Measurements from ENCODE around the gene PDZD2.
"Not testable (repeated sequence)": the region's sequence is repeated elsewhere in the genome, so short reads cannot be mapped to it uniquely, and the experiment has no call there.

Gene PDZD2

DNA sequence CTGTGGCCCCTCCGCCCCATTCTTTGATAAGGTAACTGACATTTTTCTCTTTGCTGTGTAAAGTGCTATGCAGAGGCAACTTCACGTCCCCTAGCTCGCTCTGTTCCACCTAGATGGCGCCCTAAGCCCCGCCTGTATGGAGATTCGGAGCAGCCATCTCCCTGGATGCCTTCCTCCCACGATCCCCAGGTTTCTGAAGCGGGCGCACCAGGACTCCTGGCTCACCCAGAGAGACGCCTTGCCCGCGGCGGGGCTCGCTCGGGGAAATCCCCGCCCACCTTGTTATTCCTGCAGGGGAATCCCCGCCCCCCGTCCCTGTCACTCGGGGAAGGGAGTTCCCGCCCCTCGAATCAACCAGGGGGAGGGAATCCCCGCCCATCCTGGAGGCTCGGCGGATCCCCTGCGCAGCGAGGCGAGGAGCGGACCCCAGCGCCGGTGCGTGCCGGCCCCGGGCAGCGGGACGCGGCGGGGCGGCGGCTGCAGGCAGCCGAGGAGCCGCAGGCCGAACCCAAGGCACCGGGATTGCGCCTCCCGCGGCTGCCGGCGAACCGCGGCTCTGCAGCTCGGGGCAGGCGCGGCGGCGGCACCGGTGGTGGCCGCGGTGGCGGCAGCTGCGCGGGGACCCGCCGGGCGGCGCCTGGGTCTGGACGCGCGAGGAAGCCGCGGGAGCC is at the start of gene PDZD2:
Gene PDZD2, plus strand, starts transcription at position 384 of the 671 bp plus-strand sequence.
- DNase-seq, result peak; percentile 71

DNA sequence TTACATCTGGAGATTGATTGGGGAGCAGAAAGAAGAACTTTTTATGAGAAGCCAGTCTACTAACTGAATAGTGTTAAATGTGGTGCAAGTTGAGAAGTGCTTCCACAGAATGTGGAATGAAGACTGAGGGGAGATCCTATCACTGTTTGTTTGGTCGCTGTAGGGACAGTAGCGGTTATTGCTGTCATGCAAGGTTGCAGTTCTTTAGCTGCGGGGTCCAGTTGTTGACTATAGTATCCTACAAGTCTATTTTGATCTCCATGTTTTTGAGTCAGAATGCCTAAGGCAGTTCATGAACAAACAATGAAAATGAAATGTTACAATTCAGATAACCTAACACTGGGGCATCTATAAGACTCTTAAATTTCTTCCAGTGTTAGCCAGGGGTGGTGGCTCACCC is 45.3 kb upstream of the PDZD2 start:
- no peak for DNase-seq

DNA sequence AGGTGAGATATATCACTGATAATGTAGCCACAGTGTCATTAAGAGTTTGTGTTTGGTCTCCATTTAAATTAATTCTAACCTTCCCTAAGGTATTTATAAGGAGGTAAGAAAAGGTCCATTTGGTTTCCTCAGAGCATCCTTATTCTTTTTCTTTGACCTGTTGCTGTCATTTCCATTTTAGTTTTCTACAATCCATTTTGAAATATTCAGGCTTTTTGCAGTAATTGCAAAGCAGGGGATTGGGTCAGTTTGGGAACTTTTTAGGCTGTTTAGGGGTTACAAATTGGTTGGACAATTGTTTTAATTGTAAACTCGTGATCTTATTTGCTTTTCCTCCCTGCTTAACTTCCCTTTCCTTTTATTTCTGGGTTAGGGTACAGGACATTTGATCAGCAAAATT is 42.6 kb upstream of the PDZD2 start:
- DNase-seq, result no peak

DNA sequence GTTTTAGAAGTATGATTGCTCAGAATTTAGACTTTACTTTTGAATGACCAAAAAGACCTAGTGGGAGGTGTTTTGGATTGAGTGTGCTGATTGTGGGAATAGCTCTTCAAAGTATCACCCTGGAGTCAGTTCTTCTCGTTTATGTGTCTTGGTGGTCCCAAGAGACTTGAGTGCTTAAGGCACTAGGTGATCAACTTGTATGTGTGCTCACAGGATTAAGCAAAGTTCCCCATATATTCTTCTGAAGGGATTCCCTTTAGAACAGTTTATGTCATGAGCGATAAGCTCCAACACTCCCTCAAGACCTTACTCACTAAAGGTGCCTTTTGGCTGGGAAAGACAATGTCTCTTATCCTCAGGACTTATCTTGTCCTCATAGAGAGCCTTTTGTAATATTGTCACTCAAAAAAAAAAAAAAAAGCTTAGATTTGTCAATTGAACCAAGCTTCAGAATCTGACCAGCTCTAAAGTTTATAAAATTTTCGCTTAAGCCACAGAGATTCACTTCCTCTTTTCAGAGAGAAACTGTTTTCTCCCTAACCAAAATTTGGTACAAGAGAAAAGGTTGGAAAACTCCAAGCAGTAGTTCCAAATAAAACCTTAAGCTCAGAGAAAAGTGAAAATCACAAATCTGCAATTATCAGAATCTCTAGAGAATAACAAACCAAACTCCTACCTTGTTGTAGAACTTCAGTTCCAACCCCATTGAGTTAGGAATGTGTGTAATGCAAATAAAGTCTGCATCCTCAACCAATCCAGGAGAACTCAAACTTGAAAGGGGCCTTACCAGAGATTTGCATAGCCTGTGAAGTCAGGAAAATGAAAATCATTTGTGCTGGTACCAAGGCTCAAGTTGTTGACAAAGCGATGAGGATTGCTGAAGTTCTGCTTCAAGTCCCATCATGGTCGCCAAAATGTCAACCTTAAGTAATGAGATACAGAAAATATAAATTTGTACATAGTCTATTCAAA is 40.0 kb upstream of the PDZD2 start:
- no peak for DNase-seq

DNA sequence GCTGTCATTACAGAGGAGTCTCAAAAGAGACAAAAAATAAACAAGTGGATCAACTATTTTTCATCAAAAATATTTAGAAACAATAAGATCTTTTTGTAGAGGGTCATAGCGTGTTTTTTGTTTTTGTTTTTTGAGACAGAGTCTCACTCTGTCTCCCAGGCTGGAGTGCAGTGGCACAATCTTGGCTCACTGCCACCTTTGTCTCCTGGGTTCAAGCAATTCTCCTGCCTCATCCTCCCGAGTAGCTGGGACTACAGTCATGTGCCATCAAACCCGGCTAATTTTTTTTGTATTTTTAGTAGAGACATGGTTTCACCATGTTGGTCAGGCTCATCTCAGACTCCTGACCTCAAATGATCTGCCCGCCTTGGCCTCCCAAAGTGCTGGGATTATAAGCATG is 36.6 kb upstream of the PDZD2 start:
- not testable (repeated sequence) for DNase-seq

DNA sequence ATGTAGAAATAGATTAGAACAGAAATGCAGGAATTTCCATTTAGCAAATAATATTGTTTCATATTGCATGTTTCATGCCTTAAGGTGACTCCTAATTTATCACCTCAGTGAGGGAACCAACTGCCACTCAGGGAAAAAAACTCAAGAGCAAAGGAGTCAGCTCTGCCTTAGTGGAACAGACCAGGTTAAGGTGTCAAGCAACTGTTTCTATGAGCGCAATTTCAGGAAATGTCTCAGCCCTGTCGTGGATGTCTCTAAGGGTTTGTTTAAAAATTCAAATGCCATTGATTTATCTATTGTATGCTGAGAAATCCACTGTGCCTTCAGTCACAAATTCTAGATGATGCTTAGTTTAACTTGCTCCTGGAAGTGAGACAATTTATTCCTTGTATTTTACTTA is 34.7 kb upstream of the PDZD2 start:
- DNase-seq, result no peak

DNA sequence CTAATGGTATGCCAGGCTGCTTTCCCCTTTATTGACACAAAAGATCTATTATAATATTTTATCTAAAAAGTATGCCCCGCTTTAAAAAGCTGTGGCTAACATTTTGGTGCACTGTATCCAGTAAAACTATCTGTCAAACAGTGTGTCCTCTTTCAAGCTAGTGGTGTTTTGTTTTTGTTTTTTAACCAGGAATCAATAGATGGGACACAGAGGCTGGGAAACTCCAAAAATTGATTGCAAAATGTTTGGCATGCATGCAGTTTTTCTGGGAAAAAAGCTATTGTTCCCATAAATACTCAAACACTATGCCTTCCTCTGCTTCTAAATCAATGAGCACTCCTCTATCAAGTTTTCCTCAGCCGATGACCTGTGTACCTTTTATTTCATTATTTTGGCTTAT is 34.3 kb upstream of the PDZD2 start:
- no peak for DNase-seq

DNA sequence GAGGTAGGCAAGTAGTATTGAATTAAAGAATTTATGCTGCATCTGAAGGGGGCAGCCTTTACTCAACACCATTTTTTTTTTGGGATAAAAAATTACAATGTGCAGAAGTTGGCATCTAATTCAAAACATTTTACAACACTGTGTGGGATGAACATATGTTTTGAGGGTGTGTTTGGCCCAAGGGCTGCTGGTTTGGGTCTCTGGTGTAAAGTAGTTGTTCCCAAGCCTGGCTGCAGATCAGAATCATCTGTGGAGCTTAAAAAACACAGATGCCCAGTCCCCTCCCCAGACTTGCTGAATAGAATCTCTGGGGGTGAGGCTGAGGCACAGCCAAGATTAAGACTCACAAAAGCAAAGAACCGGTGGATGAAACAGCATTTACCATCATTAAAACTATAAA is 33.0 kb upstream of the PDZD2 start:
- DNase-seq, result no peak

DNA sequence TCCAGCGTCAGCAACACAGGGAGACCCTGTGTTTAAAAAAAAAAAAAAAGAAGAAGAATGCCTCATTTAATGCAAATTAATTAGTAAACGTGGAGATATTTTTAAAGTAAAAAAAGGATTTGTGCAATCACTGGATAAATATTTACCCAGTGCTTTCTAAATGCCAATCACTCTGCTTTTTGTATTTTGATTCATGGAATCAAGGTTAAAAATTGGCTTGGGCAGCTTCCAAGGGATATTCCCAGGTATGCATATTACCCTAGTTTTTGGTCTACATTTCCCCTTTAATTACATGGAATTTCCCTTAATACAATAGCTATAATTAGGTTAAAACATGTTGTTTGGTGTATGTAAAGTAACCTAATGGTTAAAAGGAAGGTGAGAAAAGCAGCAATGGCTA is 31.4 kb upstream of the PDZD2 start:
- no peak for DNase-seq

DNA sequence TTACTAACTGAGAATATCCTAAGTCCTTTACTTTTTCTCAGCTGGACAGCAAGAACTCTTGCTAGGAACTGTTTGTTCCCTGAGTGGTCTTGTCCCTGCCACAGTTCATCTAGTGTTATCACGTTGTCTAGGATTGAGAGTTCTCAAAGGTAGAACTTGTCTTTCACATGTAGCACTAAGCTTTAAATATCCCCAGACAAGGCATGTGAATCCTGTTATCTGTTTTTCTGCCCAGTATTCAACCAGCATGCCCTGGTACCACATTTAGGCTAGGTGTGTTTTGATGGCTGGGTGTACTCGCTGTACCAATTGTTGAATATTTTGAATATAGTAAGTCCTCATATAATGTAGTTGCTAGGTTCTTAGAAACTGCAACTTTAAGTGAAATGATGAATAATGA is 27.9 kb upstream of the PDZD2 start:
- DNase-seq, result no peak

DNA sequence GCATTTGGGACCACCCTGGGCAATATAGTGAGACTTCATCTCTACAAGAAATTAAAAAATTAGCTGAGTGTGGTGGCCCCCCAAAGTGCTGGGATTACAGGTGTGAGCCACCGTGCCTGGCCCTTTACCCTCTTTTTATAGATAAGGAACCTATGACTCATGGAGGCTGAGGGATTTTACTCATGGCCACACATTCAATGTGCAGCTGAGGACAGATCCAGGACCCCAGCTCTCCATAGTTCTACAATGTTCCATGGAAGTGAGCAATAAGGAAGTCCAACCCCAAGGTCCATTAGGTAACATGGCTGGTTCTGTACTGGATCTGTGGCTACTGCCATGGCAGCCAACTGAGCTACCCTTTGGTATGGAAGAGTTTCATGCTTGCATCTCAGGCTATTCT is 25.3 kb upstream of the PDZD2 start:
- DNase-seq, result no peak

DNA sequence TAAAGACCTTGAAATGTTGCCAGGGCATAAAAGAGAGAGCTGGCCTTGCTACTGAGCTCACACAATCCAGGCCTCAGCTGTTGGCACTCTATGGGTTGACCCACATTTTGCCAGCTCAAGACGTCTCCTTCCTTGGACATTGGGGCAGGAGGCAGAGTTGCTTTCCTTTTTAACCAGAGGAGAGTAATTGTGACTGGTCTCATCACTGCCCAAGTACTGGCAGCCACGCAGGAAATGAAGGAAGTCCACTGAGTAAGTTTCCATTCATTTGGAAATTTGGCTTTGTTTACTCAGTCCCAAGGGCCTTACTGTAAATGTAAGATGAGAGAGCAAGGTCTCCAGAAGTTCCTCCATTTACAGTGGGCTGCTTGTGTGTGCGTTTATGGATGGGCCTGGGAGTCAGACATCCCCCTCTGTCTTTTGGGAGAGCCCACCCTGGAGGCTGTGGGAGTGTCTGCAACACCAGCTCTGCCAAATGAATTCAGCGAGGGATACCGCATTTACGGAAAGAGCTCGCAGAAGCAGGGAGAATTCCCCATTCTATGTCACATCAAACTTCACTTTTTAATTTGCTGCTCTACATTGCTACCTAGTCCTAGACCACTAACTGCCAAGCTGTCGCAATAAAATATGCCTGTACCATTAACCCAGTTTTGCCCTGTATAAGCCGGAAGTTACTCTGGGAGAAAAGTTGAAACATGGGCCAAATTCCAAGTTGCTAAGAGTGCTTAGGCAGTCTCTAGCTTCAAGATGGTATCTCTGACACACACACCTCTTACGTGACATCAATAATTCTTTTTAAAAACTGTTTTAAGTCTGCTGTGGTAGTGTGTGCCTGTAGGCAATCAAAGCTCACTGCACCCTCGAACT is 24.5 kb upstream of the PDZD2 start:
- DNase-seq, result no peak

DNA sequence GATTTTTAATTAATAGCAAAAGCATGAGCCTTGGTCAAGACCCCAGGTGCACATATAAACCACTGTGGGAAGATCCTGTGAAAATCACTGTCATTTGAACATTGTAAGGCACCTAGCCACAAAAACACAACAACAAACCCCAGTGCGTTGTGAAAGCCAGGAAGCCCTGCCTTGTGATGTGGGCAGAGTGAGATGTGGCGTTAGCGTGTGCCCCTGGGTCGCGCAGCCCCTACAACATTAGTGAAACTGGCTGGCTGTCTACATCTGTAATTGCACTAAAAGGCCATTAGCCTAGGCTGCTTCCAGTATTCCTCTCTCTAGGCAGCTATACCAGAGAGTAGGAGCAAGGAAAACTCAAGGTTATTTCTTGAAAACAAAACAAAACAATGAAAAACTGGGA is 21.1 kb upstream of the PDZD2 start:
- DNase-seq, result no peak

DNA sequence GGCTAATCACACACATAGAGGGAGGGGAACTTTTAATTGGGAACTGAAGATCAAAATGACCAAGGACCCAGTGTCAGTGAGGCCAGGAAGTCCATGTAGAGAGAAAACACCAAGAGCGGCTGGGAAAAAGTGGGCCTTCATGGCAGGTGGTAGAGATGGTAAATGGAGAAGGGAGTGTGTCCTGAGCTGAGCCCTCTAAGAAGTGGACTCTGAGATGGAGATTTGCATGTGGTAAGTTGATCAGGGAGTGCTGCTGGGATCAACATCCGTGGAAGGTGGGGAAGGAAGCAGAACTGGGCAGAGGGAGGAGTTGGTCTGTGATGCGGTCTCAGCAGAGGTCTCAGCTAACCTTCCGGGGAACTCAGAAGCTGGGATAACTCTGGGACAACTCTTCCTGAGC is 18.9 kb upstream of the PDZD2 start:
- DNase-seq, result no peak

DNA sequence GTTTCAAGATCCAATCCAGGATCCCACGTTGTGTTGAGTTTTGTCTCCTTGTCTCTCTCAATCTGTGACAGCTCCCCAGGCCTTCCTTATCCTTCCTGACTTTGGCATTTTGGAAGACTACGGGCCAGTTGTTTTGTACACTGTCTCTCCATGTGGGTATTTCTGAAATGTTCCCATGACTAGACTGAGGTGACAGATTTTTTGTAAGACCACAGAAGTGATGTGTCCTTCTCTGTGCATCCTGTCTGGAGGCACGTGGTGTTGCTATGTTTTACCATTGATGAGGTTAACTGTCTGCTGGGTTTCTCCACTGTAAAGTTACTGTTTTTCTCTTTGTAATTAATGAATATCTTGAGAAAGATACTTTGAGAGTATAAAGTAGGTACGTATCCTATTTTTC is 15.7 kb upstream of the PDZD2 start:
- no peak for DNase-seq

DNA sequence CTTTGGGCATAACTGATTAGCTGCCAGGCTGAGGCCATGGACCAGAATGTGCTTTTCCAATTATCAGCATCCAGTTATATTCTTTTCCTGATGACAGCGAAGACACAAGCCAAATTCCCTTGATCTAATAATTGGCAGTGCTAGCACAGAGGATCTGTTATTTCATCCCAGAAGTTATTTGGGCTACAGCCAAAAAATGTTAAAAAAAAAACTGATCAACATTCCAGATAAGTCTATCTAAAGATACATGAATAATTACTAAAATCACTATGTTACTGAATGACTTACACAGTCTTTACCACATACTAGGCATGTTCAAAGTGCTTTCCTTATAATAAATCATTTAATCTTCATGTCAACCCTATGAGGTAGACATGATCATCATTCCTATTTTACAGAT is 13.5 kb upstream of the PDZD2 start:
- no peak for DNase-seq

DNA sequence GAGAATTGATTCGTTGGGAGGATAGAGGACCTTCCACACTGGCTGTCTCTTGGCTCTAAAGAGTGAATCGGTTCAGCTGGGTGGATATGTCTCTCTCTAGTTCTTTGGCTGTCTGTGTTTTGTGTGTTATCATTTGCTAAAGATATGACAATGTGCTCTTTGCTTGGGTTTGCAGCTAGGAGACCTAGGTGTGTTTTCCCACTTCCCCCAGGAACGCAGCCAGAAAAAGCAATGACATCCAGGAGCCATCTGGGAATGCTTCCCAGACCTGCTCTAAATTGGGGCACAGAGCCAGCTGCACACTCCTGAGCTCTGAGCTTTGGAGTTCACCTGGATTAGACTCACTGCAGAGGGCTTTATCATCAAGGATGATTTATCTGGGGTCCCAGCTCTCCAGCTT is 12.8 kb upstream of the PDZD2 start:
- DNase-seq, result no peak

DNA sequence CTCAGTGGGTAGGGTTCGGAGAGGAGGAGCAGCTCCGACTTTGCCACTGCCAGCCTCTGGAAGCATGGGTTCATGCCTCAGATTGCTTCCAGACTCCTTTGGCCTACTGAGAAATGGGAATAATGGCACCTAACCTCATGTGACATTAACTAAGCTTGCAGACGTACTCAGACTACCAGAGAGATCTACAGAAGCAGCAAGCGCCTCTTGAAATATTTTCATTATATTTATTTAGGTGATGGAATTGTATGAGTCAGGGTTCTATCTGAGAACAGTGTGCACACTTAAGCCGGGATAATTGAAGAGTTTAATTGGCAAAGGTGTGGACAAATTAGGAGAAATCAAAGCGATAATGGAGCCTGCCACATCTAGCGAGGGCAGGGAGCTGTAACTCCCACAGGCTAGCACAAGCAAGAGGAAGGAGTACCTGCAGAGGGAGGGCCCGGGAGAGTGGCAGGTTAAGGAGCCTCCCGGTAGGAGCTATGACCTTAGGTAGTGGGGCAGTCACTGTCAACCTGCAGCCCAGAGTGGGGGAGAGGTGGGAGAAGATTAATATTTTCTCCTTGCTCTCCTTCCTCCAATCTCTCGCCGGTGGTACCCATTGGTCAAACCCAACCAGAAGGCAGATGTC is 12.2 kb upstream of the PDZD2 start:
- DNase-seq, result no peak

DNA sequence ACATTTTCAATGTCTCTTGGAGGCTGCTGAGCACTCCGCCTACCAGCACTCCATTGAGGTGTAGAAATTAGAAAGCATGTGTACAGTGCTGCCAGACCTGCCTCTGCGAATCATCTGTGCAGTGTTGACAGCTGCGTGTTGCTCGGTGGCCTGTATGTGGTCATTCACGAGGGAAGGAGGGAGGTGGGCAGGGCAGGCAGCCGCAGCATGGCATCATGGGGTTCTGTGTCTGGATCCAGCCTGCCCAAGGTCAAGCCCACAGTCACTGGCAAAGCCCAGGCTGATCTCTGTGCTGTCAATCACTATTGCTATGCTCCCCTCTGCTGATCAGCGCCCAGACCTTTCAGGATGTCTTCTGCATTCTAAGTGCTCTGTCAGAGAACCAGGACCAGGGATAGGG is 8.0 kb upstream of the PDZD2 start:
- no peak for DNase-seq

DNA sequence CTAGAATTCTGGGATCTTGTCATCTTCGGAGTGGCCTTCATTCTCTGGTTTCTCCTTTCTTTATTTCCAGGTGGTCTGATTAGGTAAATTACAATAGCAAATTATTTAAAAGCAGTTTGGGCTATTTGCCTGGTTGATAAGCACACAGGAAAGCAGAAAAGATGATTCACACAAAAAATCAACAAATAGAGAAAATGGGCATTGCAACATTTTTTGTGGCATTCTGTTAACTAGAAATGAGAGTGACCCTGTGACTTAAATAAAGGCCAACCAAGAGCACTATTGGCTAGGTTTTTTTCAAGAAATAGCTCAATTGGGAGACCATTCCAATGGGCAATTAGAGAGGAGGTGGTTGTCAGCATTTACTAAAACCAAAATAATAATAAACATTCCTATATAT is 6.5 kb upstream of the PDZD2 start:
- DNase-seq, result no peak

DNA sequence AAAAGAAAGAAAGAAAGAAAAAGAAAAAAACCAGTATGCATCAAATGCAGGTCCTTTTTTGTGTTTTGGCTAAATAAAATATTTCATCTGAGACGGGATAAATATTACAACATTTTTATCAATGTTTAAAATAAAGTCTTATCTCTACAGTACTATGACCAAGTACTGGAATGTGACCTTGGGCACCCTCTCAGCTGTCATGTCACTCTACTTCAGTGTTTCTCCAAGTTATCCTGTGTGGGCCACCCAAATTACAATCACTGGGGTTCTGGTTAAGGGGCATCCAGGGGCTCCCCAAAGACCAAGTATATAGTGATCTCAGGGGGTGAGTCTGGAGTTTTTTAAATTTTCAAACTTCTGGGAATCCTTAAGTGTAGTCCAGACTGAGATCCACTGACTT is 3.5 kb upstream of the PDZD2 start:
- no peak for DNase-seq

DNA sequence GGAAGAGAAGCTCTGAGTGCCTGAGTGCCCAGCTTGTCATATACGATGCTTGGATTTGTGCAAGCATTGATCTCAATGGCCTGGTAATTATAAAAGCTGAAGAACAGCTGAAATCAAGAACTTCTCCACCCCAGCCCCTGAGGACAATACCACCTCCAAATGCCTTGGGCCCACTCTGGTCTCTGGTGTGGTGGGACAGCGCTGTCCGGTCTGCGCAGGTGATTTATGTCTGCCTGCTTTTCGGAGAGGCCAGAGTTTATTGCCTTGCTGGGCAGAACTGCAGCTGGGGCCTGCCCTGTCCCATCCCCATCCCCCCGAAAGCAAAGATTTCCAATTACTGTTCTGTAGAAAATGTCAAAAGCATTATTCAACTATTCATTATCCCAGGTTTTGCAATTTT is 1.1 kb upstream of the PDZD2 start:
- DNase-seq, result no peak

DNA sequence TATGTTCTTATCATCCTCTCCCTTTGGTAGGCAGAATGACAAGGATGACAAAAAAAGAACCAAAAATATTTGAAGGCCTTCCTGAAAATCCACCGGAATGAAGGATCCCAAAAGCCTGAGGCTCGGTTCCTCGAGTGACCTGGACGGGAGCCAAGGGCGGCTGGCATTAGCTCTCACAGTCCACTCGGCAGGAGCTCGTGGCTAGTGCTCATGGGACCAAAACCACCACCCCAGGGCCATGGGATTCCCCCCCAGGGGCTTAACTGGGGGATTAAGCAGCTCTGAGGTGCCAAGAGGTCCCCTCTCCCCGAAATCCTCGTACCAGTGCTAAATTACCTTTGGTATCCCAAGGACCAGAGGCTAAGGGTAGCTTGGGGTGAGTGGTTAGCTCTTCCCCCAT is 586 bp upstream of the PDZD2 start:
- no peak for DNase-seq
